ENCODE data around the gene CAB39L.

DNA sequence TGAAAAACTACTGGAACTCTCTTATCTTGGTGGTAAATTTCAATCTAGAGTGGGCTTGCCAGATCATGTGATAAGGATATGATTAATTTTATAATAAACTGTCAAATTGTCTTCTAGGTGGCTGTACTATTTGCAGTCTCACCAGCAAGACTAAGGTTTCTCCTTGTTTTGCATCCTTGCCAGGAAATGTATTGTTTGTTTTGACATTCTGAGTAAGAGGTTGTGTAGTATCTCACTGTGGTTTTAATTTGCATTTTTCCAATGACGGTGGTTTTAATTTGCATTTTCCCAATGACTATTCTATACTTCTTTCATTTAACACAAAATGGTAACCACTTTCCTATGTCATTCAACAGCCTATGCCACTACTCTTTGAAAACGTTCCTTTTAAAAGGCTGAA is 2.0 kb downstream of the CAB39L start:
- no peak for TF ChIP-seq POLR2A (IDR thresholded peaks at IDR 0.05)
- TF ChIP-seq, protein P1, sequence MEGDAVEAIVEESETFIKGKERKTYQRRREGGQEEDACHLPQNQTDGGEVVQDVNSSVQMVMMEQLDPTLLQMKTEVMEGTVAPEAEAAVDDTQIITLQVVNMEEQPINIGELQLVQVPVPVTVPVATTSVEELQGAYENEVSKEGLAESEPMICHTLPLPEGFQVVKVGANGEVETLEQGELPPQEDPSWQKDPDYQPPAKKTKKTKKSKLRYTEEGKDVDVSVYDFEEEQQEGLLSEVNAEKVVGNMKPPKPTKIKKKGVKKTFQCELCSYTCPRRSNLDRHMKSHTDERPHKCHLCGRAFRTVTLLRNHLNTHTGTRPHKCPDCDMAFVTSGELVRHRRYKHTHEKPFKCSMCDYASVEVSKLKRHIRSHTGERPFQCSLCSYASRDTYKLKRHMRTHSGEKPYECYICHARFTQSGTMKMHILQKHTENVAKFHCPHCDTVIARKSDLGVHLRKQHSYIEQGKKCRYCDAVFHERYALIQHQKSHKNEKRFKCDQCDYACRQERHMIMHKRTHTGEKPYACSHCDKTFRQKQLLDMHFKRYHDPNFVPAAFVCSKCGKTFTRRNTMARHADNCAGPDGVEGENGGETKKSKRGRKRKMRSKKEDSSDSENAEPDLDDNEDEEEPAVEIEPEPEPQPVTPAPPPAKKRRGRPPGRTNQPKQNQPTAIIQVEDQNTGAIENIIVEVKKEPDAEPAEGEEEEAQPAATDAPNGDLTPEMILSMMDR (IDR thresholded peaks at IDR 0.05): no peak
